GM23338 (cell line): Measurements from ENCODE around the gene CHRNA4. TPM values are rescaled to one million over a fixed set of nuclear protein-coding genes. Genes with fewer than 3 reads are reported as not detected.

Source experiments
- ATAC-seq: fragments of 200-7000 bp; cut with Tn5 transposase; 3 replicates; pipeline ENCODE4 v1.9.1; 2020
- DNase-seq: peaks from one replicate; pipeline ENCODE4 v3.0.0-alpha.2; 2015; ENCODE audit warnings: low spot score
- H2AFZ ChIP-seq: fragments of 200-600 bp; sonication (generic); 2 replicates; pipeline ENCODE4 v1.8.0; 2016; ENCODE audit warnings: antibody characterized with exemption, mild to moderate bottlenecking, moderate library complexity
- H3F3A ChIP-seq: fragments of 200-600 bp; sonication (generic); replicated peaks from 2 replicates; pipeline ENCODE4 v1.8.0; 2017; ENCODE audit warnings: antibody characterized with exemption, mixed run types, low read depth
- H3K27ac ChIP-seq: fragments of 200-600 bp; sonication (generic); 2 replicates; pipeline ENCODE4 v1.6.1; 2016; ENCODE audit warnings: low read depth
- H3K27me3 ChIP-seq: fragments of 200-600 bp; sonication (generic); 2 replicates; pipeline ENCODE4 v1.8.0; 2016; ENCODE audit warnings: mild to moderate bottlenecking, mixed run types, moderate library complexity; ENCODE audit not compliant: insufficient read depth
- H3K36me3 ChIP-seq: fragments of 200-600 bp; sonication (generic); 2 replicates; pipeline ENCODE4 v1.8.0; 2016; ENCODE audit warnings: mild to moderate bottlenecking; ENCODE audit not compliant: insufficient read depth
- H3K4me1 ChIP-seq: fragments of 200-600 bp; sonication (generic); 2 replicates; pipeline ENCODE4 v1.8.0; 2016; ENCODE audit warnings: mild to moderate bottlenecking, moderate library complexity; ENCODE audit not compliant: insufficient read depth
- H3K4me2 ChIP-seq: fragments of 200-600 bp; sonication (generic); 2 replicates; pipeline ENCODE4 v1.7.1; 2017; ENCODE audit warnings: mixed run types
- H3K4me3 ChIP-seq: fragments of 200-600 bp; sonication (generic); 2 replicates; pipeline ENCODE4 v1.6.1; 2016; ENCODE audit warnings: mixed run types
- H3K79me2 ChIP-seq: fragments of 200-600 bp; sonication (generic); replicated peaks from 2 replicates; pipeline ENCODE4 v1.8.0; 2017; ENCODE audit warnings: mild to moderate bottlenecking; ENCODE audit not compliant: insufficient read depth
- H3K9me2 ChIP-seq: fragments of 200-600 bp; sonication (generic); 2 replicates; pipeline ENCODE4 v1.8.0; 2017; ENCODE audit not compliant: insufficient read depth
- H4K20me1 ChIP-seq: fragments of 200-600 bp; sonication (generic); replicated peaks from 2 replicates; pipeline ENCODE4 v1.8.0; 2017; ENCODE audit warnings: mild to moderate bottlenecking; ENCODE audit not compliant: insufficient read depth
- H3K27ac Mint-ChIP-seq: 2 replicates; pipeline ENCODE4 v1.8.0; 2020; ENCODE audit warnings: inconsistent platforms, mild to moderate bottlenecking, moderate library complexity, mixed read lengths
- H3K27me3 Mint-ChIP-seq: 3 replicates; pipeline ENCODE4 v1.8.0; 2022; ENCODE audit warnings: low read depth, mild to moderate bottlenecking, moderate library complexity, mixed read lengths, inconsistent platforms; ENCODE audit not compliant: insufficient read depth, poor library complexity
- H3K36me3 Mint-ChIP-seq: 3 replicates; pipeline ENCODE4 v1.8.0; 2021; ENCODE audit warnings: low read depth, mild to moderate bottlenecking, inconsistent platforms, moderate library complexity, mixed read lengths
- H3K4me1 Mint-ChIP-seq: 3 replicates; pipeline ENCODE4 v1.8.0; 2020; ENCODE audit warnings: mild to moderate bottlenecking, inconsistent platforms, mixed read lengths
- H3K4me3 Mint-ChIP-seq: 3 replicates; pipeline ENCODE4 v1.8.0; 2021; ENCODE audit warnings: moderate library complexity, mild to moderate bottlenecking, inconsistent platforms, mixed read lengths
- H3K9me3 Mint-ChIP-seq: 3 replicates; pipeline ENCODE4 v1.8.0; 2020; ENCODE audit warnings: moderate library complexity, mild to moderate bottlenecking, inconsistent platforms, mixed read lengths
- CREB1 ChIP-seq: fragments of 250-450 bp; sonication (Bioruptor Pico); IDR thresholded peaks from 2 replicates; pipeline ENCODE4 v1.5.0; 2020; ENCODE audit warnings: low read depth, mild to moderate bottlenecking, moderate library complexity
- EZH2 ChIP-seq: fragments of 200-600 bp; sonication (generic); IDR thresholded peaks from one replicate; pipeline ENCODE4 v1.8.0; 2017; ENCODE audit warnings: antibody characterized with exemption, mild to moderate bottlenecking, low read depth; ENCODE audit not compliant: unreplicated experiment
- EZH2phosphoT487 ChIP-seq: fragments of 200-600 bp; sonication (generic); IDR thresholded peaks from one replicate; pipeline ENCODE4 v1.8.1; 2018; ENCODE audit warnings: antibody characterized with exemption; ENCODE audit not compliant: unreplicated experiment
- JUNB ChIP-seq: IDR thresholded peaks from one replicate; pipeline ENCODE4 v1.6.1; 2016; ENCODE audit warnings: antibody characterized with exemption; ENCODE audit not compliant: unreplicated experiment
- NANOG ChIP-seq: IDR thresholded peaks from 2 replicates; pipeline ENCODE4 v1.6.1; 2016; ENCODE audit warnings: antibody characterized with exemption, borderline replicate concordance
- POLR2AphosphoS5 ChIP-seq: IDR thresholded peaks from 2 replicates; pipeline ENCODE4 v1.6.1; 2016; ENCODE audit warnings: antibody characterized with exemption, low read depth
- STAT1 ChIP-seq: IDR thresholded peaks from one replicate; pipeline ENCODE4 v1.6.1; 2016; ENCODE audit warnings: antibody characterized with exemption; ENCODE audit not compliant: unreplicated experiment
- ZNF114 ChIP-seq: fragments of 250-450 bp; sonication (Bioruptor Pico); IDR thresholded peaks from 2 replicates; pipeline ENCODE4 v1.5.0; 2020; ENCODE audit warnings: mild to moderate bottlenecking, moderate library complexity
- ZNF331 ChIP-seq: fragments of 250-450 bp; sonication (Bioruptor Pico); IDR thresholded peaks from 2 replicates; pipeline ENCODE4 v1.5.0; 2020; ENCODE audit warnings: low read depth, mild to moderate bottlenecking, moderate library complexity
- polyA plus RNA-seq: library from polyadenylated mRNA; unstranded; fragments of >200 nt; fragmentation: Nextera tagmentation; extraction: Ambion mirVana; gene quantifications from 2 replicates; pipeline ENCODE4 v1.2.1, GENCODE V29; 2016
- total RNA-seq: library from RNA; depleted of rRNA; stranded (reverse); fragments of >200 nt; shearing (Covaris generic); gene quantifications from 2 replicates; pipeline ENCODE4 v1.2.3, GENCODE V29; 2014
- TF ChIP-seq, protein P1 (sequence below): IDR thresholded peaks from 2 replicates; pipeline ENCODE4 v1.6.1; 2016; ENCODE audit warnings: antibody characterized with exemption
- TF ChIP-seq, protein P2 (sequence below): fragments of 250-450 bp; sonication (Bioruptor Pico); IDR thresholded peaks from 2 replicates; pipeline ENCODE4 v1.5.0; 2020; ENCODE audit warnings: mild to moderate bottlenecking, moderate library complexity
- TF ChIP-seq, protein P3 (sequence below): IDR thresholded peaks from one replicate; pipeline ENCODE4 v1.6.1; 2018; ENCODE audit warnings: antibody characterized with exemption; ENCODE audit not compliant: unreplicated experiment
- TF ChIP-seq, protein P4 (sequence below), 2 experiments: fragments of 200-600 bp in 1 of 2; sonication (generic) in 1 of 2; conservative IDR thresholded peaks; 2 replicates each; pipeline versions ENCODE4 v1.5.1 to v1.6.1; 2016 to 2017; ENCODE audit warnings: antibody characterized with exemption in 2 of 2, low read depth in 2 of 2, mild to moderate bottlenecking in 2 of 2, moderate library complexity in 1 of 2

The CHRNA4 gene
- total and polyA plus RNA-seq, 2 experiments from 2014 or later, result 2.7 to 3.9 TPM

DNA sequence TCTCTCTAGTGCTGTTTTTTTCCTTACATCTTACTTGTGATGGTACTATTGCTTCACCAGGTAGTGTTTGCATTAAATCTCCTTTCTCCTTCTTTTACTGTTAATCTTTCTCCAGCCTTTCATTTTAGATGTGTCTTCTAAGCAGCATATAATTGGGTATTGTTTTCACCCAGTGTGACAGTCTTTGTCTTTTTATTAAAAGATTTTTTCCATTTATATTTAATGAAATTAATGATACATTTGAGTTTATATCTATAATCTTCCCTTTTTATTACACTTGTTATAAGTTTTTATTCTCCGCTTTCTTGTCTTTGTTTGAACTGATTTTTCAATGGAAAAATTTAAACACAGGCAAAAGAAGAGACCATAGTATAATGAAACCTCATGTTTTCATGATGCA is 59.5 kb downstream of the CHRNA4 start:
- H4K20me1 ChIP-seq, result no peaks in the 10 kb centered on the region
- no peaks in the 10 kb centered on the region for H3K36me3 Mint-ChIP-seq
- H3F3A ChIP-seq, result no peaks in the 10 kb centered on the region
- H3K4me3 ChIP-seq, result no peak overlapping the region
- no peaks in the 10 kb centered on the region for H3K27me3 ChIP-seq
- no peak overlapping the region for H3K4me3 Mint-ChIP-seq
- no peaks in the 10 kb centered on the region for H3K9me2 ChIP-seq
- TF ChIP-seq CREB1 (CRISPR knock-in tag), result no peak
- TF ChIP-seq, protein P1, sequence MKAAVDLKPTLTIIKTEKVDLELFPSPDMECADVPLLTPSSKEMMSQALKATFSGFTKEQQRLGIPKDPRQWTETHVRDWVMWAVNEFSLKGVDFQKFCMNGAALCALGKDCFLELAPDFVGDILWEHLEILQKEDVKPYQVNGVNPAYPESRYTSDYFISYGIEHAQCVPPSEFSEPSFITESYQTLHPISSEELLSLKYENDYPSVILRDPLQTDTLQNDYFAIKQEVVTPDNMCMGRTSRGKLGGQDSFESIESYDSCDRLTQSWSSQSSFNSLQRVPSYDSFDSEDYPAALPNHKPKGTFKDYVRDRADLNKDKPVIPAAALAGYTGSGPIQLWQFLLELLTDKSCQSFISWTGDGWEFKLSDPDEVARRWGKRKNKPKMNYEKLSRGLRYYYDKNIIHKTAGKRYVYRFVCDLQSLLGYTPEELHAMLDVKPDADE, result no peak
- no peak for TF ChIP-seq EZH2phosphoT487
- TF ChIP-seq STAT1, result no peak
- no peak for TF ChIP-seq ZNF331 (CRISPR knock-in tag)
- TF ChIP-seq JUNB, result no peak
- TF ChIP-seq EZH2, result no peak
- TF ChIP-seq, protein P2, sequence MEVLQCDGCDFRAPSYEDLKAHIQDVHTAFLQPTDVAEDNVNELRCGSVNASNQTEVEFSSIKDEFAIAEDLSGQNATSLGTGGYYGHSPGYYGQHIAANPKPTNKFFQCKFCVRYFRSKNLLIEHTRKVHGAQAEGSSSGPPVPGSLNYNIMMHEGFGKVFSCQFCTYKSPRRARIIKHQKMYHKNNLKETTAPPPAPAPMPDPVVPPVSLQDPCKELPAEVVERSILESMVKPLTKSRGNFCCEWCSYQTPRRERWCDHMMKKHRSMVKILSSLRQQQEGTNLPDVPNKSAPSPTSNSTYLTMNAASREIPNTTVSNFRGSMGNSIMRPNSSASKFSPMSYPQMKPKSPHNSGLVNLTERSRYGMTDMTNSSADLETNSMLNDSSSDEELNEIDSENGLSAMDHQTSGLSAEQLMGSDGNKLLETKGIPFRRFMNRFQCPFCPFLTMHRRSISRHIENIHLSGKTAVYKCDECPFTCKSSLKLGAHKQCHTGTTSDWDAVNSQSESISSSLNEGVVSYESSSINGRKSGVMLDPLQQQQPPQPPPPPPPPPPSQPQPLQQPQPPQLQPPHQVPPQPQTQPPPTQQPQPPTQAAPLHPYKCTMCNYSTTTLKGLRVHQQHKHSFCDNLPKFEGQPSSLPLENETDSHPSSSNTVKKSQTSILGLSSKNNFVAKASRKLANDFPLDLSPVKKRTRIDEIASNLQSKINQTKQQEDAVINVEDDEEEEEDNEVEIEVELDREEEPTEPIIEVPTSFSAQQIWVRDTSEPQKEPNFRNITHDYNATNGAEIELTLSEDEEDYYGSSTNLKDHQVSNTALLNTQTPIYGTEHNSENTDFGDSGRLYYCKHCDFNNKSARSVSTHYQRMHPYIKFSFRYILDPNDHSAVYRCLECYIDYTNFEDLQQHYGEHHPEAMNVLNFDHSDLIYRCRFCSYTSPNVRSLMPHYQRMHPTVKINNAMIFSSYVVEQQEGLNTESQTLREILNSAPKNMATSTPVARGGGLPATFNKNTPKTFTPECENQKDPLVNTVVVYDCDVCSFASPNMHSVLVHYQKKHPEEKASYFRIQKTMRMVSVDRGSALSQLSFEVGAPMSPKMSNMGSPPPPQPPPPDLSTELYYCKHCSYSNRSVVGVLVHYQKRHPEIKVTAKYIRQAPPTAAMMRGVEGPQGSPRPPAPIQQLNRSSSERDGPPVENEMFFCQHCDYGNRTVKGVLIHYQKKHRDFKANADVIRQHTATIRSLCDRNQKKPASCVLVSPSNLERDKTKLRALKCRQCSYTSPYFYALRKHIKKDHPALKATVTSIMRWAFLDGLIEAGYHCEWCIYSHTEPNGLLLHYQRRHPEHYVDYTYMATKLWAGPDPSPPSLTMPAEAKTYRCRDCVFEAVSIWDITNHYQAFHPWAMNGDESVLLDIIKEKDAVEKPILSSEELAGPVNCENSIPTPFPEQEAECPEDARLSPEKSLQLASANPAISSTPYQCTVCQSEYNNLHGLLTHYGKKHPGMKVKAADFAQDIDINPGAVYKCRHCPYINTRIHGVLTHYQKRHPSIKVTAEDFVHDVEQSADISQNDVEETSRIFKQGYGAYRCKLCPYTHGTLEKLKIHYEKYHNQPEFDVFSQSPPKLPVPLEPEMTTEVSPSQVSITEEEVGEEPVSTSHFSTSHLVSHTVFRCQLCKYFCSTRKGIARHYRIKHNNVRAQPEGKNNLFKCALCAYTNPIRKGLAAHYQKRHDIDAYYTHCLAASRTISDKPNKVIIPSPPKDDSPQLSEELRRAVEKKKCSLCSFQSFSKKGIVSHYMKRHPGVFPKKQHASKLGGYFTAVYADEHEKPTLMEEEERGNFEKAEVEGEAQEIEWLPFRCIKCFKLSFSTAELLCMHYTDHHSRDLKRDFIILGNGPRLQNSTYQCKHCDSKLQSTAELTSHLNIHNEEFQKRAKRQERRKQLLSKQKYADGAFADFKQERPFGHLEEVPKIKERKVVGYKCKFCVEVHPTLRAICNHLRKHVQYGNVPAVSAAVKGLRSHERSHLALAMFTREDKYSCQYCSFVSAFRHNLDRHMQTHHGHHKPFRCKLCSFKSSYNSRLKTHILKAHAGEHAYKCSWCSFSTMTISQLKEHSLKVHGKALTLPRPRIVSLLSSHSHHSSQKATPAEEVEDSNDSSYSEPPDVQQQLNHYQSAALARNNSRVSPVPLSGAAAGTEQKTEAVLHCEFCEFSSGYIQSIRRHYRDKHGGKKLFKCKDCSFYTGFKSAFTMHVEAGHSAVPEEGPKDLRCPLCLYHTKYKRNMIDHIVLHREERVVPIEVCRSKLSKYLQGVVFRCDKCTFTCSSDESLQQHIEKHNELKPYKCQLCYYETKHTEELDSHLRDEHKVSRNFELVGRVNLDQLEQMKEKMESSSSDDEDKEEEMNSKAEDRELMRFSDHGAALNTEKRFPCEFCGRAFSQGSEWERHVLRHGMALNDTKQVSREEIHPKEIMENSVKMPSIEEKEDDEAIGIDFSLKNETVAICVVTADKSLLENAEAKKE (CRISPR knock-in tag), result no peak
- TF ChIP-seq, protein P3, sequence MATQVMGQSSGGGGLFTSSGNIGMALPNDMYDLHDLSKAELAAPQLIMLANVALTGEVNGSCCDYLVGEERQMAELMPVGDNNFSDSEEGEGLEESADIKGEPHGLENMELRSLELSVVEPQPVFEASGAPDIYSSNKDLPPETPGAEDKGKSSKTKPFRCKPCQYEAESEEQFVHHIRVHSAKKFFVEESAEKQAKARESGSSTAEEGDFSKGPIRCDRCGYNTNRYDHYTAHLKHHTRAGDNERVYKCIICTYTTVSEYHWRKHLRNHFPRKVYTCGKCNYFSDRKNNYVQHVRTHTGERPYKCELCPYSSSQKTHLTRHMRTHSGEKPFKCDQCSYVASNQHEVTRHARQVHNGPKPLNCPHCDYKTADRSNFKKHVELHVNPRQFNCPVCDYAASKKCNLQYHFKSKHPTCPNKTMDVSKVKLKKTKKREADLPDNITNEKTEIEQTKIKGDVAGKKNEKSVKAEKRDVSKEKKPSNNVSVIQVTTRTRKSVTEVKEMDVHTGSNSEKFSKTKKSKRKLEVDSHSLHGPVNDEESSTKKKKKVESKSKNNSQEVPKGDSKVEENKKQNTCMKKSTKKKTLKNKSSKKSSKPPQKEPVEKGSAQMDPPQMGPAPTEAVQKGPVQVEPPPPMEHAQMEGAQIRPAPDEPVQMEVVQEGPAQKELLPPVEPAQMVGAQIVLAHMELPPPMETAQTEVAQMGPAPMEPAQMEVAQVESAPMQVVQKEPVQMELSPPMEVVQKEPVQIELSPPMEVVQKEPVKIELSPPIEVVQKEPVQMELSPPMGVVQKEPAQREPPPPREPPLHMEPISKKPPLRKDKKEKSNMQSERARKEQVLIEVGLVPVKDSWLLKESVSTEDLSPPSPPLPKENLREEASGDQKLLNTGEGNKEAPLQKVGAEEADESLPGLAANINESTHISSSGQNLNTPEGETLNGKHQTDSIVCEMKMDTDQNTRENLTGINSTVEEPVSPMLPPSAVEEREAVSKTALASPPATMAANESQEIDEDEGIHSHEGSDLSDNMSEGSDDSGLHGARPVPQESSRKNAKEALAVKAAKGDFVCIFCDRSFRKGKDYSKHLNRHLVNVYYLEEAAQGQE, result no peak
- TF ChIP-seq POLR2AphosphoS5, result no peak
- TF ChIP-seq, protein P4, sequence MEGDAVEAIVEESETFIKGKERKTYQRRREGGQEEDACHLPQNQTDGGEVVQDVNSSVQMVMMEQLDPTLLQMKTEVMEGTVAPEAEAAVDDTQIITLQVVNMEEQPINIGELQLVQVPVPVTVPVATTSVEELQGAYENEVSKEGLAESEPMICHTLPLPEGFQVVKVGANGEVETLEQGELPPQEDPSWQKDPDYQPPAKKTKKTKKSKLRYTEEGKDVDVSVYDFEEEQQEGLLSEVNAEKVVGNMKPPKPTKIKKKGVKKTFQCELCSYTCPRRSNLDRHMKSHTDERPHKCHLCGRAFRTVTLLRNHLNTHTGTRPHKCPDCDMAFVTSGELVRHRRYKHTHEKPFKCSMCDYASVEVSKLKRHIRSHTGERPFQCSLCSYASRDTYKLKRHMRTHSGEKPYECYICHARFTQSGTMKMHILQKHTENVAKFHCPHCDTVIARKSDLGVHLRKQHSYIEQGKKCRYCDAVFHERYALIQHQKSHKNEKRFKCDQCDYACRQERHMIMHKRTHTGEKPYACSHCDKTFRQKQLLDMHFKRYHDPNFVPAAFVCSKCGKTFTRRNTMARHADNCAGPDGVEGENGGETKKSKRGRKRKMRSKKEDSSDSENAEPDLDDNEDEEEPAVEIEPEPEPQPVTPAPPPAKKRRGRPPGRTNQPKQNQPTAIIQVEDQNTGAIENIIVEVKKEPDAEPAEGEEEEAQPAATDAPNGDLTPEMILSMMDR (conservative IDR thresholded peaks at IDR 0.05; ENCODE audit: low read depth in 2 of 2), result no peak
- TF ChIP-seq ZNF114, result no peak
- TF ChIP-seq NANOG, result no peak
- peaks cover 4% of the 10 kb centered on the region; the same call in 1 of the 3 replicates for H3K9me3 Mint-ChIP-seq
- no peak overlapping the region for H3K27ac Mint-ChIP-seq
- H3K27me3 Mint-ChIP-seq, result peaks cover 11% of the 10 kb centered on the region
- ATAC-seq (no peak), DNase-seq (no peak)
- H3K4me1 Mint-ChIP-seq, result peaks cover 3% of the 10 kb centered on the region; the same call in 1 of the 3 replicates
- H3K4me2 ChIP-seq, result no peak overlapping the region
- no peak overlapping the region for H2AFZ ChIP-seq
- no peaks in the 10 kb centered on the region for H3K79me2 ChIP-seq
- H3K36me3 ChIP-seq, result no peaks in the 10 kb centered on the region
- H3K27ac ChIP-seq, result no peak overlapping the region
- peaks cover 3% of the 10 kb centered on the region; the same call in 1 of the 2 replicates for H3K4me1 ChIP-seq
